ENCODE results near the gene PRAME.
"Not testable (repeated sequence)": the region's sequence is repeated elsewhere in the genome, so short reads cannot be mapped to it uniquely, and the experiment has no call there.

The PRAME gene

DNA sequence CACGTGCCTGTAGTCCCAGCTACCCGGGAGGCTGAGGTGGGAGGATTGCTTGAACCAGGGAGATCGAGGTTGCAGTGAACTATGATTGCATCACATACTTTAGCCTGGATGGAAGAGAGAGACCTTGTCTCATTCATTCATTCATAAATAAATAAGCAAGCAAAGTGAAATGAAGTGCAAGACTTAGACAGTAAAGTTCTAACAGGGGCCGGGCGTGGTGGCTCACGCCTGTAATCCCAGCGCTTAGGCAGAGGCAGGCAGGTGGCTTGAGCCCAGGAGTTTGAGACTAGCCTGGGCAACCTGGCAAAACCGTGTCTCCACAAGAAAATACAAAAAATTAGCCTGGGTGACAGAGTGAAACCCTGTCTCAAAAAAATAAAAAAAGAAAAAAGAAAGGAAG, 37.4 kb downstream of the PRAME start:
- DNase-seq (ENCODE audit: low read depth in 2 of 2): no peak

DNA sequence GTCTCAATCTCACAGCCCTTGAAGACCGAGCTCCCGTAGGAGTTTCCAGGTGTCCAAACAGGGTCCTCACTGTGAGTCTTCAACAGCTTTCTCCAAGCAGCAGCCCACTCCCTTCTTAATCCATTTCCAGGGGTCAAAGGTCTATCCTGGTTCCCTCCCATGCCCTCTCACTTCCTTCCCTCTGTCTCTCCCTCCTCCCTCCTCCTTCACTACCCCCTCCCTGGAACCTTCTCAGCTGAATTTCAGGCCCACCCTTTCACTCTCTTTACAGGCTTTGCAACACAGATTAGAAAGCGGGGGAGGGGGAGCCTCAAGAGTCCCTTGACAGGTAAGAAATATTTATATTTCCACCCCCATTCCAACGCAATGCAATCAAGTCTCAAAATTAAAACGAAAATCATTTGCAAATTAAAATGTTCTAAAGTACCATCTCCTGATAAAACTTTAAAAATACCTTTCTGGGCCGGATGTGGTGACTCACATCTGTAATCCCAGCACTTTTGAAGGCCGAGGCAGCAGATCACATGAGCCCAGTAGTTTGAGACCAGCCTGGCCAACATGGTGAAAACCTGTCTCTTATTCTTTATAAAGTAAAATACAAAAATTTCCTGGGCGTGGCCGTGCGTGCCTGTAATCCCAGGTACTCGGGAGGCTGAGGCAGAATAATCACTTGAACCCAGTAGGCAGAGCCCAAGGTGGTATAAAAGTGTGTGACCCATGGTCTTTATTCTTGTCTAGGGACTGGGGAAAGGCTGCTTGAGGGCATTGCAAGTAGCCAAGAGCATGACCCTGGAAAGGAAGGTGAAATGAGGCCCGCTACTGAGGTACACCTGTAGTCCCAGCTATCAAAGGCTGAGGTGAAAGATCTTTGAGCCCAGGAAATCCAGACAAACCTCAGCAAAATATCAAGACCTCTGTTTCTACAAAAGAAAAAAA, 38.1 kb downstream of the PRAME start:
- DNase-seq (ENCODE audit: low read depth in 2 of 2): no peak

DNA sequence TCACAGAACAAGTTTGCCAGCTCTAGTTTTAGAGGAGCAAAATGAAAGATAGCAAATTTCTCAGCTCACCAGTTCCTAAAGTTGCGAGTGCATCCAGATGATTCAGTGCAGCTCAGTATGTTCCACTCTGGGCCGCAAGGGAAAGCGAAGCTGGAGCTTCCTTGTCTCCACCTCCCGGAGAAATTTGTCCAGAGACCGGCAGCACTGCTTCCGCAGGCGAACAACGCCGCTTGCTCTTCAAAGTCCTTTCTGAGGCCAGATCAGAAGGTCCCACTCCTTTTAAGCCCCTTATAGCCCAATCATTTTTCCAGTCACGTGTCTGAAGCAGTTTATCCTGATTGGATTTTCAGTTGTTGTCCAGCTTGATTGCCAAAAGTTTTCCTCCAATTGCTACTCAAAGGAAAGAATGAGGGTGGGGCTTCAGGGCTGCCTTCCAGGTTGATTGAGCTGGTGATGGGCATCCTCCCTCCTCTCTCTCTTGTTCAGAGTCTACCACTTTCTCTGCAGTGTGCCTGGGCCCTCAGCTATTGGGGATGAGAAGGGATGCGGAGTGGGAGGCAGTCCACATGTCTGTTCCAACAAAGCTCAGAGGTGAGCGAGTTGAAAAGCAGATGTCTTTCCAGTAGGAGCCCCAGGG, 38.9 kb downstream of the PRAME start, which contains the start of gene ZNF280A:
Gene ZNF280A (minus strand): TSS at position 251 of the 637 bp plus-strand sequence. CDS start 4,640 bp downstream, outside the sequence.
- no peak for DNase-seq (ENCODE audit: low read depth in 2 of 2)

DNA sequence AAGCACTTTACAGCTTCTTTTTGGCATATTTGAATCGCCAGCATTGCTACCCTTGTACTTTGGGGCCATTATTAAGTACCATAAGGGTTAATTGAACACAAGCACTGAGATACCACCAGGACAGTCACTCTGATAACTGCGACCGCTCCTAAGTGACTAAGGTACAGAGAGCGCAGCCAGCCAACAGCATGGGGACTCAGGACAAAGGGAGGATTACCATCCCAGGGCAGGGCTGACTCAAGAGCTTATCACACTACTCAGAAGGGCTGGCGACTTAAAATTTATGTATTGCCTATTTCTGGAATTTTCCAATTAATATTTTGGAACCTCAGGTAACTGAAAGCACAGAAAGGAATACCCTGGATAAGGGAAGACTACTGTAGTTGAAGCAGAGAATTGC, 39.5 kb downstream of the PRAME start:
- DNase-seq (ENCODE audit: low read depth in 2 of 2): no peak

DNA sequence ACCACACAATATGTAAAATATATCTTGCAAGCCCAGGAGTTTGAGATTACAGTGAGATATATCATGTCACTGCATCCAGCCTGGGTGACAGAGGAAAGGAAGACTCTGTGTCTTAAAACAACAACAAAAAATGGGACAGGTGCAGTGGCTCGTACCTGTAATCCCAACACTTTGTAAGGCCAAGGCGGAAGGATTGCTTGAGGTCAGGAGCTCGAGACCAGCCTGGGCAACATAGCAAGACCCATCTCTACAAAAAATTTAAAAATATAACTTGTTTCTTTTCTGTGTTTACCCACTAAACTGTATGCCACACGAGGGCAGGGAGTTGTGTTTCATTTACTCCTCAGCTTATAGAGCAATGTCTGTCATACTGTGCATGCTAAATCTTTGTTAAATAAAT, 42.1 kb downstream of the PRAME start:
- DNase-seq (ENCODE audit: low read depth in 2 of 2): no peak

DNA sequence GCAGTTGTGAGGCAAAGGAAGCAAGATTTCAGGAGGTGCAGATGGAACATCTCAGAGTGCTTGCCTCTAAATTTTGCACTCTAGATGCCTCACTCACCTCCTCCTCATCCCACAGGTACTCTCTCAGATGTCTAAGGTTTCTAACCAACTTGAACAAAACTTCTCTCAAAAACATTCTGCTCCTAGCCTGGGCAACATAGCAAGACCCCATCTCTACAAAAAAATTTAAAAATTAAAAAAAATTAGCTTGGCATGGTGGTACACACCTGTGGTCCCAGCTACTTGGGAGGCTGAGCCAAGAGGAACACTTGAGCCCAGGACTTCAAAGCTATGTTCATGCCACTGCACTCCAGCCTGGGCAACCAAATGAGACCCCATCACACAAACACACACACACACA, 43.2 kb downstream of the PRAME start:
- DNase-seq (ENCODE audit: low read depth in 2 of 2): no peak

DNA sequence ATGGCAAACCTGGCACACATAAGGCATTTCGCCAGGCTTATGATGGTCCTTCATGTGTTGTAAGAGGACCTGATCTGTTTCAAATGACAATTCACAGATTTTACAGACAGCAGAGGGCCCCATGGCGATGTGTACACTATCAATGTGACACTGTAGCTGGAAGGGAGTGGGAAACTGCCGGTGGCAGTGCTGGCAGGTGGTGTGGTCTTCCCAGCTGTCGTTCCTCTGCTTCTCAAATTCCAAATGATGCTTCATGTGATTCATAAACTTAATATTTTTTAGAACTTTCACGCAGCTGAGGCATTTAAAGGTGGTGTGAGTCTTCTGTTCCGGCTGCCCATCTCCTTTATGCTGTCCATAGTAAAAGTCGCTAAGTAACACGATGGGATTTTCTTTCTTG, 44.6 kb downstream of the PRAME start:
- not testable (repeated sequence) for DNase-seq (ENCODE audit: low read depth in 2 of 2)

DNA sequence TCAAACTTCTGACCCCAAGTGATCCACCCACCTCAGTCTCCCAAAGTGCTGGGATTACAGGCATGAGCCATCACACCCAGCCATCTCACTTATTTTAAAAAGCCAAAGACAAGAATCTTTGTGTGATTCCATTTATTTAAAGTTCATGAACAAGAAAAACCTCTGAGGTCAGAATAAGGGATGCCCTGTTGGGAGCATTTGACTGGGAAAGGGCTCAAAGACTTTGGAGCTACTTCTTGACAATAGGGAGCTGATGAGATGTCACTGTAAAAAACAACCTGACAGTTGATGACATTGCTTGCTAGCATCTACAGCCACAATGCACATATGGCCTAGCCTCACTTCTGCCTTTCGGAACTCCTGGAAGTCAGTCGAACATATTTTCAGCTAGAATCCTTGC, 45.4 kb downstream of the PRAME start:
- no peak for DNase-seq (ENCODE audit: low read depth in 2 of 2)

DNA sequence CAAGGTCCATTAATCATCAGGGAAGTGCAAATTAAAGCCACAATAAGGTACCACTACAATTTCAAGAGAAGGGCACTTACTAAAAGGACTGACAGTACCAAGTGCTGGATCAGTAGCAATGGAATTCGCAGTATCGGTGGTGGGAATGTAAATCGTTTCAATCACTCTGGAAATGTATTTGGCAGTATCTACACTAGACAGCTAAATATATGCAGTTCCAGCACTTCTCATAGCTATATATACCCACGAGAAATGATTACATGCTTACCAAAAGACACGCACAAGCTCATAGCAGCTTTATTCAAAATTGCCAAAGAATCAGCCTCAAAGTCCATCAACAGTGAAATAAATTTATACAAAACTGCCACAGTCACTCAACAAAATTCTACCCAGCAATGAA, 46.1 kb downstream of the PRAME start:
- DNase-seq (ENCODE audit: low read depth in 2 of 2): no peak

DNA sequence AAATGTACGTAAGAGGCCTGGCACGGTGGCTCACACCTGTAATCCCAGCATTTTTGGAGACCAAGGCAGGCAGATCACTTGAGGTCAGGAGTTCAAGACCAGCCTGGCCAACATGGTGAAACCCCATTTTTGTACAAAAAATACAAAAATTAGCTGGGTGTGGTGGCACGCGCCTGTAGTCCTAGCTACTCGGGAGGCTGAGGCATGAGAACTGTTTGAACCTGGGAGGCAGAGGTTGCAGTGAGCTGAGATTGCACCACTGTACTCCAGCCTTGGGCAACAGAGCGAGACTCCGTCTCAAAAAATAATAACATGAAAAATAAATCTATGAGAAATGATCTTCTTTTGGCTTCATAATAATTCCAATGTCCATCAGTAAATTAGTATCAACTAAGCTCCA, 48.2 kb downstream of the PRAME start:
- DNase-seq (ENCODE audit: low read depth in 2 of 2): not testable (repeated sequence)

DNA sequence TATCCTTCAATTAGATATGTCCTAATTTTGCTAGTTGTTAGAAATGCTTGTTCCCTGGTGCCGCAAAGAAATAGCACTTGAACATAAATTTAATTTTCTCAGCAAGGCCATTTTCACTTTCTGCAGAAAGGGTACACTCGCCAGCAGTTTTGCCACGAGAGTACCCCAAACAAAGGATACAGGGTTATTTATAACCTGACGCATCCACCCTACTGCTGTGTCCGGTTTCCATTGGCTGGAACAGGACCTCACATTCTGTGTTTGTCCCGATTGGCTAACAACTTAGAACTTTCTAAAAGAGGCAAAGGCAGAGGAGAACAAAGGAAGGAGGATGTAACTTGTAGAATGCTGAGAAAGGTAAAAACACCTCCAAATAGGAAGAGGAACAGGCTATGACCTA, 49.2 kb downstream of the PRAME start:
- not testable (repeated sequence) for DNase-seq (ENCODE audit: low read depth in 2 of 2)

DNA sequence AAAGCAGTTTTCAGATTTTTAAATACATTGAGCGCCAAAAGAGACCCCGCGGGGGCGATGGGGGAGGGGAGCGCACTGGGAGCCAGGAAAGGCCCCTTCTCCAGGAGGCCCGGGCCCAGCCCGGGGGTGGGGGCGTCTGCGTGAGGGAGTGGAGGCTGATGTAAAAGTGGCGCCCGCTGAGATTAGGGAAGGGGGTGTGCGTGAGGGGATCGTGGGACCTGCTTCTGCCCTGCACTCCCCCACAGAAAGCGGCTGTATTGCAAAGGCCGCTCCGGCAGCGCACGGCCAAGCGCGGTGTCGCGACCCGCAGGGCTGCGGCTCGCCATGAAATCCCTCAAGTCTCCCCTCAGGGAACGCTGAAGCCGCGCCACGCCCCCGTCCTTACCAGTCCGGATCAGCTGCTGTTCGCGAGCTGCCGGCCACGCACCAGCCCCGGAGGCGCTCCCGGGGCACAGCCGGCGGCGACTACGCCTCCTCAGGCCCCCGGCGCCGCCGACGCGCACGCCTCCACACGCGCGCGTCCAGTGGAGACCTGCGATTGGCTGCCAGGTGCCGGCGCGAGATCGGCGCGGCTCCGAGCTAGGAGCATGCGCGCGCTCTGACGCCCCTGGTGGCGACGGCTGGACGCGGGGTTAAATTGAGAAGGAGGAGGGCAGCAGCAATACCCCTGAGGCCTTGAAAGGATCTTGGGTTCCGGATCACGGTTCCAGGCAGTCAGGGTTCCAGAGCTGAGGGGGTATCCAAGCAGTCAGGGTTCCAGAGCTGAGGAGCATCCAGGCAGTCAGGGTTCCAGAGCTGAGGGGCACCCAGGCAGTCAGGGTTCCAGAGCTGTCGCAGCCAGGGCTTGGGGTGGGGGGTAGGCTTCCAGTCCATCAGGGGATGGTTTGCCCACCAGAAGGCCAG, 50.5 kb downstream of the PRAME start, which contains the start of gene ZNF280B:
Gene ZNF280B (minus strand): TSS at position 469 of the 903 bp plus-strand sequence. CDS start 19,344 bp downstream, outside the sequence.
- DNase-seq (ENCODE audit: low read depth in 2 of 2): peak; percentile 65 to 76

DNA sequence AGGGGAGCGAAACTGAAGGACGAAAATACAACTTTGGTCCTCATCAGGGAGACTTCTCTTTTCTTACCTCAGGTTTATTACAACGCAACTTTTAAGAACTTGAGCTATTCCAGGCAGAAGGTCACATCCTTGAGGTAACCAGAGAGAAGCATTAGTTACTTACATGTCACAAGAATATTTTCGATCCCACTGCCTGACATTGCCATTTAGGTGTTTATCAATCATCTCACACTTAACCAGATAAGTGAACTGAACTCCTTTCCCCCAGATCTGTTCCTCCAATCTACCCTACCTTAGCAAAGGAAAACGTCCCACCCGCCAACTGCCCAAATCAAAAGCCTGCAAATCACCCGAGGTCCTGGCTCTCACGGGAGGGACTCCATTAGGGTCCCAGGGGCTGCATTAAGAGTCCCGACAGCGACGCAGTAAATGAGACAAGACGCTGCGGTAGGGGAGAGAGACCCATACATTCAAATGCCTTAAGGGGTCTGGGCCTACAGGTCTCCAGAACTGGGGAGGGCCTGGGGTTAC, 51.3 kb downstream of the PRAME start:
- DNase-seq (ENCODE audit: low read depth in 2 of 2): no peak

DNA sequence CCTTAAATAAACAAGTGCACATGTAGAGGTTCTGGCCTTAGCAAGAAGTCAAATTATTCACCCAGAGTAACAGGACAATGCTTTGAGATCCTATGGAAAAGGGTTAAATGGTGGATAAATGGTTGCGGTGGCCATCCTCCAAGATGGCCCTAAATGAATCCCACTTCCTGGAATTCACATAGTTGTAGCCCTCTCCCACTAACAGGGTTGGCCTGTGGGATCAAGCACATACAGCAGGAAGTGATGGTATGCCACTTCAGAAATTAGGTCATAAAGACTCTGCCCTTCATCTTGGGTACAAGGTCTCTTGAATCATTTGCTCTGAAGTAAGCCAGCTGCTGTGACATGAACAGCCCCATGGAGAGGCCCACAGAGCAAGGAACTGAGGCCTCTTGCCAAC, 52.3 kb downstream of the PRAME start:
- DNase-seq (ENCODE audit: low read depth in 2 of 2): no peak

DNA sequence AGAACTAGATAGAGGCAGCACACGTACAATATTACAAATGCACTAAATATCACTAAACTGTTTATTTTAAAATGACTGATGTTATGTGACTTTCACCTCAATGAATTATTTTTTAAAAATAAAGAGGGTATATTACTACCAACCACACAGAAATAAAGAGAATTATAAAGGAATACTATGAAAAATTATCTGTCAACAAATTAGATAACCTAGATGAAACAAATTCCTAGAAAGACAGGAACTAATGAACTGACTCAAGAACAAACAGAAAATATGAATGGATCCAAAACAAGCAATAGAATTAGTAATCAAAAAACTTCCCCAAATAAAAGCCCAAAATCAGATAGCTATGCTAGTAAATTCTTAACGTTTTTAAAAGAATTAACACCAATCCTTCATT, 60.8 kb downstream of the PRAME start:
- no peak for DNase-seq (ENCODE audit: low read depth in 2 of 2)
